Measurements from ENCODE around the gene VEZT.
A peak's percentile ranks its signal among the peaks of the same experiment; 100 is the strongest.
"Not testable (repeated sequence)": the region's sequence is repeated elsewhere in the genome, so short reads cannot be mapped to it uniquely, and the experiment has no call there.

The VEZT gene

GRCh38 chr12:95257541-95257940 lies 39.9 kb downstream of the VEZT start:
- no peak for DNase-seq (ENCODE audit: low read depth)

DNA sequence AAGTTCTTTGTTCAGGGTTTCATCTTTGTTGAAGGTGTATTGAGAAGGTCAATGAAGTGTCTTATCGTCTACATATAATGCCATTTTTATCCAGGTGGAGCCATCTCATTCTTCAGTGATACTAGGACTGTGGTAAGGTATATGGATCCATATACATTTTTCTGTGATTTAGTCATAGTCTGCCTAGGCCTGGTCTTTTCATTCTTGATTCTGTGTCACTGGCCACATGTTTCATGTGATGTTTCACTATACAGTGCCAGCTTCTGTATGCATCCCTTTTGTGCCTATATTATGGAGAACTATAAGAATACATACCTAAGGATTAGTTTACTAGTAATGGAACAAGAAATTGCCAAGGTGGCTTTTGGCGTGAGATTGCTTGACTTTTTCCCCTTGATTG lies 40.5 kb downstream of the VEZT start:
- no peak for DNase-seq (ENCODE audit: low read depth)

- DNase-seq (ENCODE audit: low read depth) = no peak
Observed at GRCh38 chr12:95258803-95259202, 41.2 kb downstream of the VEZT start.

DNA sequence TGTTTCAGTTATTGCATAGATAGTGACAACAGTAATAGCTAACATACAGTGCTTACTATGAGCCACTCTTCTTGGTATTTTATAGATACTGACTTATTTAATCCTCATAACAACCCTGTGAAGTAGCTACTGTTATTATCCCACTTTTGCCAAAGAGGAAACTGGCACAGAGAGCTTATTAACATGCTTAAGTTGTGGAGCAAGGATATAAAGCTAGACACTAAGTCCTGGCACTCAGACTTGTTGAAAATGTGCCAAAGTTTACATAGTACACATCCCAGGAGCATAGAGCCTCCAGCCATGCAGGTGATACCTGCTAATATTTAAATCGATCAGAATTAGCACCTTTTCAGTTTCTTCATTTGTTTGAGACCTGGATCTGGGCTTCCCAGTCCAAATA lies 41.8 kb downstream of the VEZT start:
- DNase-seq (ENCODE audit: low read depth) = no peak

- DNase-seq (ENCODE audit: low read depth) = no peak
Observed at GRCh38 chr12:95261109-95261508, 43.5 kb downstream of the VEZT start.

DNA sequence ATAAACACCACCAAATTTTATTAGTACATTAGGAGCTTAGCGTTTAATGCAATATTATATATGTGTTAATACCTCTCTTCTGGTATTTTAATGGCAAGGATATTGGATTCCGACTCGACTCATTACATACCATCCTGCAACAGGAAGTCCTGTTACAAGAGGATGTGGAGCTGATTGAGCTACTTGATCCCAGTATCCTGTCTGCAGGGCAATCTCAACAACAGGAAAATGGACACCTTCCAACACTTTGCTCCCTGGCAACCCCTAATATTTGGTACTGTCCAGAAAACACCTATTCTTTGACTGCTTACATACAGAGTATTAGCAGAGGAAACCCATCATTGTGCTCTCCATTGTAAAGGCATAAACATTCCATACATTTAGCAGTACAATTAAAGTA lies 45.2 kb downstream of the VEZT start:
- DNase-seq (ENCODE audit: low read depth) = no peak

DNA sequence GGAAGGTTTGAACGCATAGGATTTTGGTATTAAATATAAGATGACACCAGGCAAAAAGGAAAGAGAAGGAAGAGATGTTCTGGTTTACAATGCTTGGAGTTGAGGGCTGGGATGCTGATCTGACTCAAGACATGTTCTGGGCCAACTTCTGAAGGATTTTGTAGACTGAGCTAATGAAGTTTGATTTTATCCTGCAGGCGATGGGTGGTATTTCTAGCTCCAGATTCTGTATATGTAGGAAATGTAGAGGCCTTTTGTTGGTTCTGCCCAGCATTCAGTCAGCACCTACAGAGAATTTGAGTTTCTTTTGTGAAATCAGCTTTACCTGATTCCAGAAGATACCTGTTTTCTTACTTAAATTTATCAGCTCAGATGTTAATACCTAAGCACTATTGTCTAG lies 48.2 kb downstream of the VEZT start:
- no peak for DNase-seq (ENCODE audit: low read depth)

- DNase-seq (ENCODE audit: low read depth) = no peak
Observed at GRCh38 chr12:95266254-95266653, 48.6 kb downstream of the VEZT start.

DNA sequence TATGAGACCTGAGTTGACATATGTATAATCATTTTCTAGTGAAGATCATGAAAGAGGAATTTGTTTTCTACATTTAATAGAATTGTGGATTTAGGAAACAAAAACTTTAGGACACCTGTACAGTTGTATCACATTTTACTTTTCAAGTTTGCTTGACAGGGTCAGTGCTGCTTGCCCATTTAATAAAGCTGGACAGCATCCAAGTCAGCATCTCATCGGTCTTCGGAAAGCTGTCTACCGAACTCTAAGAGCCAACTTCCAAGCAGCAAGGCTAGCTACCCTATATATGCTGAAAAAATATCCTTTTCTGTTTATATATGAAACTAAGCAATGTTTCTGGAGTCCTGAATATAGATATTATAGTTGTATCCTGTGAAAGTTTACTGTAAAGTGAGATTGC lies 52.3 kb downstream of the VEZT start:
- DNase-seq (ENCODE audit: low read depth) = no peak

DNA sequence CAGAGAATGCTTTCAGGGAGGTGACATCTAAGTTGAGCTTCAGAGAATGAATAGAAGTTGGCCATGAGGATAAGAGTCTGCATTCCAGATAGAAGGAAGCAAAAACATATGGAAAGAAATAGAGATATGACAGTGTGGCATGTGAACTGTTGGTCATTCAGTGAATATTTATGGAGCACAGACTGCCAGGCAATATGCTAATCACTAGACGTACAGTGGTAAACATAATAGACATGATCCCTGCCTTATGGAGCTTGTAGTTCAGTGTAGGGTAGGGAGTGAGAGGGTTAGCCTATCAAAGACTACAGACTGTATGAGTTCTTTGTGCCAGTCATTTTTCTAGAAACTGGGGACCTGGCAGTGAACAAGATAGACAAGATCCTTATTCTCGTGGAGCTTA lies 53.9 kb downstream of the VEZT start:
- no peak for DNase-seq (ENCODE audit: low read depth)

- DNase-seq (ENCODE audit: low read depth) = peak; percentile 72
Observed at GRCh38 chr12:95277139-95277538, 59.5 kb downstream of the VEZT start.

- no peak for DNase-seq (ENCODE audit: low read depth)
Observed at GRCh38 chr12:95279856-95280255, 62.2 kb downstream of the VEZT start.

DNA sequence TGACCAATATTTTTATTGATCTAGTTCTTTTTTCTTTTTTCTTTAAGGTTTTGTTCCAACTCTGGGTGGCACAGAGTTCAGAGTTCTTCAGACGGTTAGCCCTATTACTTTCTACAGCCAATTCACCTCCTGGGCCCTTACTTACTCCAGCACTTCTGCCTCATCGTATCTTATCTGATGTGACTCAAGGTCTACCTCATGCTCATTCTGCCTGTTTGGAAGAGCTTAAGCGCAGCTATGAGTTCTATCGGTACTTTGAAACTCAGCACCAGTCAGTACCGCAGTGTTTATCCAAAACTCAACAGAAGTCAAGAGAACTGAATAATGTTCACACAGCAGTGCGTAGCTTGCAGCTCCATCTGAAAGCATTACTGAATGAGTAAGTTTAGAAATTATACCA lies 64.7 kb downstream of the VEZT start:
- peak; percentile 99 for DNase-seq (ENCODE audit: low read depth)

- DNase-seq (ENCODE audit: low read depth) = no peak
Observed at GRCh38 chr12:95283371-95283770, 65.8 kb downstream of the VEZT start.

GRCh38 chr12:95286713-95287112 lies 69.1 kb downstream of the VEZT start:
- DNase-seq (ENCODE audit: low read depth) = peak; percentile 33

DNA sequence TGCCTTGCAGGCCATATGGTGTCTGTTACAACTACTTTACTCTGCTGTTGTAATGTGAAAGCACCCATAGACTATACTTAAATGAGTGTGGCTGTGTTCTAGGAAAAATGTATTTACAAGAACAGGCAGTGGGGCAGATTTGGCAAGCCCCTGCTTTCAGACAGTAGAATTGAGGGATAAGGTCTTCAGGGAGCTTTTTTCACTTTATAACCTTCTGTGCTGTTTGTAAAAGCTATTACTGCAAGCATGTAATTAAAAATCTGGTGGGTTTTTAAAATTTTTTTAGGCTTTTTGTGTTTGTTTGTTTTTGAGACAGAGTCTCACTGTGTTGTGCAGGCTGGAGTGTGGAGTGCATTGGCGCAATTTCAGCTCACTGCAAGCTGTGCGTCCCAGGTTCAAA lies 73.9 kb downstream of the VEZT start:
- DNase-seq (ENCODE audit: low read depth) = no peak

- no peak for DNase-seq (ENCODE audit: low read depth)
Observed at GRCh38 chr12:95298916-95299315, 81.3 kb downstream of the VEZT start.

GRCh38 chr12:95300286-95300685 lies 82.7 kb downstream of the VEZT start:
- DNase-seq (ENCODE audit: low read depth) = no peak

- DNase-seq (ENCODE audit: low read depth) = peak; percentile 18
Observed at GRCh38 chr12:95303476-95303875, 85.9 kb downstream of the VEZT start.

- DNase-seq (ENCODE audit: low read depth) = peak; percentile 29
Observed at GRCh38 chr12:95304673-95305198, 87.1 kb downstream of the VEZT start.

DNA sequence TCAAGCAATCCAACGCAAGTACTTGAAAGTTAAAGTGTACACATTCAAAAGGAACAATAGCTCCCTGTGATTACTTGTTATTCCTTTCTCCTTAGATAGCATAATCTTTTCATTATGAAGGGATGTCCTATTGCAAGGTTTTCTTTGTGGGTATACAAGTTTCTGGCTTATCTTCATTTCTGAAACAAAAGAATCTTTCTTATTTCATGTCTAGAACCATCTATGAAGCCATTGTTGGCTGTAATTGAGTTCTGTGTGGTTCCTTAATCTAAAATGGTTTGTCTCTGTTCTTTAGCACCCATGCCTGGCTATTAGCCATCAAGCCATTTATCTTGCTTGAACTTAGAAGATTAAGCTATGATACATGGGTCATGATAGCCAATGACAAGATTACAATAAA lies 95.0 kb downstream of the VEZT start:
- DNase-seq (ENCODE audit: low read depth) = no peak

GRCh38 chr12:95314756-95315155 lies 97.1 kb downstream of the VEZT start:
- DNase-seq (ENCODE audit: low read depth) = not testable (repeated sequence)

- DNase-seq (ENCODE audit: low read depth) = no peak
Observed at GRCh38 chr12:95316798-95317197, 99.2 kb downstream of the VEZT start.

DNA sequence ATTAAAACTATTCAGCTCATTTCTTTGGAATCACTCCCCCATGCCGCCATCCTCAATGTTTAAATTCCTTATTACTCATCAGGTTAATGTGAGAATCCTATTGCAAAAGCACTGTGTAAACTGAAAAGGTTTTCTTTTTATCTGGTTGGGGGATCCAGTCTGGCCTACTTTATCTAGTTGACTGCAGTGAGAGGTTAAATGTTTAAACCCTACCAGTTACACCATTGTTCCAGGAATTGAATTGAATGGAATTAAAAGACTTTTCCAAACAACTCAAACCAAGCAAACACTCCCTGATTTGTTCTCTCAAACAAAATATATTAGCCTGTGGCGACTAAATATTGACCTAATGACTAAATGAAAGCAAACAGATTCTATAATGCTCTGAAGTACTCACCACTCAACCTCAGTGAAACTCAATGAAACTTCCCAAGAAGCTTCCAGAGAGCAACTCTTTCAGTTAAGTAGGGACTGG lies 100.5 kb downstream of the VEZT start:
- peak; percentile 96 for DNase-seq (ENCODE audit: low read depth)

Measured in amniotic epithelial cell (primary cell).